DOHH2 (cell line): ENCODE results near the gene DDX1.
"Not testable (repeated sequence)": the region's sequence is repeated elsewhere in the genome, so short reads cannot be mapped to it uniquely, and the experiment has no call there.

Source experiments
- H3F3A ChIP-seq: fragments of 200-600 bp; sonication (generic), shearing (Covaris generic); 2 replicates; pipeline ENCODE4 v1.6.0; 2016; ENCODE audit warnings: antibody characterized with exemption, mild to moderate bottlenecking; ENCODE audit not compliant: control insufficient read depth, insufficient read depth
- H3K27ac ChIP-seq: fragments of 200-600 bp; sonication (generic); 2 replicates; pipeline ENCODE4 v1.5.1; 2014; ENCODE audit warnings: low read depth, mild to moderate bottlenecking, low read length, moderate library complexity
- H3K27me3 ChIP-seq: fragments of 200-600 bp; sonication (generic); 2 replicates; pipeline ENCODE4 v1.6.1; 2014; ENCODE audit warnings: mild to moderate bottlenecking, low read length, mixed read lengths; ENCODE audit not compliant: control insufficient read depth
- H3K36me3 ChIP-seq: fragments of 200-600 bp; sonication (generic); 2 replicates; pipeline ENCODE4 v1.6.1; 2014; ENCODE audit warnings: mild to moderate bottlenecking, low read length, moderate library complexity, mixed read lengths; ENCODE audit not compliant: control insufficient read depth
- H3K4me1 ChIP-seq: fragments of 200-600 bp; sonication (generic); 2 replicates; pipeline ENCODE4 v1.6.1; 2014; ENCODE audit warnings: mild to moderate bottlenecking, low read length, mixed read lengths; ENCODE audit not compliant: control insufficient read depth
- H3K4me2 ChIP-seq: fragments of 200-600 bp; sonication (generic); 2 replicates; pipeline ENCODE4 v1.6.0; 2014; ENCODE audit warnings: mild to moderate bottlenecking, low read length, moderate library complexity
- H3K4me3 ChIP-seq: fragments of 200-600 bp; sonication (generic); 2 replicates; pipeline ENCODE4 v1.5.1; 2014; ENCODE audit warnings: mild to moderate bottlenecking, low read length, mixed read lengths
- H3K79me2 ChIP-seq: fragments of 200-600 bp; sonication (generic); 2 replicates; pipeline ENCODE4 v1.6.1; 2014; ENCODE audit warnings: mild to moderate bottlenecking, low read length, mixed read lengths; ENCODE audit not compliant: control insufficient read depth
- H3K9me2 ChIP-seq: fragments of 200-600 bp; sonication (generic); replicated peaks from 2 replicates; pipeline ENCODE4 v1.6.1; 2014; ENCODE audit warnings: mild to moderate bottlenecking, low read length, mixed read lengths; ENCODE audit not compliant: control insufficient read depth
- H3K9me3 ChIP-seq: fragments of 200-600 bp; sonication (generic); 2 replicates; pipeline ENCODE4 v1.6.1; 2014; ENCODE audit warnings: antibody characterized with exemption, low read length, mixed read lengths; ENCODE audit not compliant: control insufficient read depth, insufficient read depth
- H4K20me1 ChIP-seq: fragments of 200-600 bp; sonication (generic); 2 replicates; pipeline ENCODE4 v1.6.0; 2014; ENCODE audit warnings: low read depth, mild to moderate bottlenecking, antibody characterized with exemption, low read length, moderate library complexity; ENCODE audit not compliant: control insufficient read depth, insufficient read depth
- CTCF ChIP-seq: fragments of 200-600 bp; sonication (generic); IDR thresholded peaks from one replicate; pipeline ENCODE4 v1.5.1; 2014; ENCODE audit warnings: antibody characterized with exemption, mild to moderate bottlenecking, low read depth, low read length; ENCODE audit not compliant: poor library complexity, severe bottlenecking
- EZH2phosphoT487 ChIP-seq: fragments of 200-600 bp; sonication (generic); IDR thresholded peaks from 2 replicates; pipeline ENCODE4 v1.6.1; 2017; ENCODE audit warnings: borderline replicate concordance, mild to moderate bottlenecking, antibody characterized with exemption, low read length, moderate library complexity, mixed read lengths

DDX1 gene

GRCh38 chr2:15620857-15621471 is 29.3 kb downstream of the DDX1 start:
- Histone ChIP-seq H3K79me2 (no peaks in the 10 kb centered on the region), H3K27ac (no peak overlapping the region), H4K20me1 (no peaks in the 10 kb centered on the region), H3K36me3 (peaks cover 95% of the 10 kb centered on the region), H3K4me2 (no peak overlapping the region), H3K4me1 (no peaks in the 10 kb centered on the region), H3F3A (no peaks in the 10 kb centered on the region), H3K9me2 (no peaks in the 10 kb centered on the region), H3K4me3 (no peak overlapping the region), H3K9me3 (no peaks in the 10 kb centered on the region), H3K27me3 (no peaks in the 10 kb centered on the region)
- TF ChIP-seq EZH2phosphoT487 (no peak), CTCF (no peak)

- not testable (repeated sequence) for H3K27me3 ChIP-seq, H3K4me1 ChIP-seq, H3F3A ChIP-seq, H3K4me3 ChIP-seq, H3K27ac ChIP-seq, H3K9me3 ChIP-seq, H3K79me2 ChIP-seq, H3K4me2 ChIP-seq, H3K9me2 ChIP-seq, H4K20me1 ChIP-seq
- H3K36me3 ChIP-seq: peaks cover 96% of the 10 kb centered on the region
Observed at GRCh38 chr2:15621472-15621870, 29.8 kb downstream of the DDX1 start.

GRCh38 chr2:15622214-15622613 is 30.5 kb downstream of the DDX1 start:
- no peak overlapping the region for H3K27ac ChIP-seq
- H3K4me3 ChIP-seq: no peak overlapping the region
- H4K20me1 ChIP-seq: no peaks in the 10 kb centered on the region
- TF ChIP-seq EZH2phosphoT487: no peak
- no peak for TF ChIP-seq CTCF
- no peaks in the 10 kb centered on the region for H3K27me3 ChIP-seq
- H3K9me3 ChIP-seq: no peaks in the 10 kb centered on the region
- peaks cover 96% of the 10 kb centered on the region for H3K36me3 ChIP-seq
- H3F3A ChIP-seq: no peaks in the 10 kb centered on the region
- no peaks in the 10 kb centered on the region for H3K79me2 ChIP-seq
- H3K4me1 ChIP-seq: no peaks in the 10 kb centered on the region
- no peak overlapping the region for H3K4me2 ChIP-seq
- H3K9me2 ChIP-seq: no peaks in the 10 kb centered on the region

GRCh38 chr2:15622614-15623480 is 31.2 kb downstream of the DDX1 start:
- Histone ChIP-seq H3K79me2 (no peaks in the 10 kb centered on the region), H3K27ac (no peak overlapping the region), H3K9me3 (no peaks in the 10 kb centered on the region), H3K4me2 (no peak overlapping the region), H3K9me2 (no peaks in the 10 kb centered on the region), H3K36me3 (peaks cover 98% of the 10 kb centered on the region), H3F3A (no peaks in the 10 kb centered on the region), H4K20me1 (no peaks in the 10 kb centered on the region), H3K27me3 (no peaks in the 10 kb centered on the region), H3K4me3 (no peak overlapping the region), H3K4me1 (no peaks in the 10 kb centered on the region)
- TF ChIP-seq EZH2phosphoT487: no peak
- no peak for TF ChIP-seq CTCF
